HG02884 (cell line): ENCODE data around the gene RAB37.

ENCODE experiments used
- ATAC-seq: cut with Tn5 transposase; IDR thresholded peaks from one replicate; pipeline ENCODE4 v1.9.1; 2021; ENCODE audit warnings: mild to moderate bottlenecking, moderate library complexity; ENCODE audit not compliant: unreplicated experiment

The RAB37 gene

DNA sequence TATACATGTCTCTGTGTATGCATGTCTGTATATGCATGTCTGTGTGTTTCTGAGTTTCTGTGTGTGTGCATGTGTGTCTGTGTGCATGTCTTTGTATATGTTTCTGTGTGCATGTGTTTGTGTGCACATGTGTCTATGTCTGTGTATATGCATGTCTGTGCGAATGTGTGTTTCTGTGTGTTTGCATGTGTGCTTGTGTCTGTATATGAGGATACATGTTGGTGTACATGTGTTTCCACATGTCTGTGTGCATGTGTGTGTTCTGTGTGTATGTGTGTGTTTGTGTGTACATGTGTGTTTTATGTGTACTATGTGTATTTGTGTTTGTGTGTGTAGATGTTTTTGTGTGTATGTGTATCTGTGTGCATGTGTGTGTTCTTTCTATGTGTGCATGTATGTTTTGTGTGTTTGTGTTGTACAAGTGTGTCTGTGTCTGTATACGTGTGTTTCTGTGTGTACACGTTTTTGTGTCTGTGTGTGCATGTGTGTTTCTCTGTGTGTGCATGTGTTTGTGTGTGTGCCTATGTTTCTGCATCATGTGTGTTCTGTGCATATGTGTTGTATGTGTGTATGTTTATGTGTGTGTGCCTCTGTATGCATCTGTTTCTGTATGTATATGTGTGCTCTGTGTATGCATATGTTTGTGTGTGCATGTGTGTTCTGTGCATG is 8.9 kb upstream of the RAB37 start:
- ATAC-seq = no peak

DNA sequence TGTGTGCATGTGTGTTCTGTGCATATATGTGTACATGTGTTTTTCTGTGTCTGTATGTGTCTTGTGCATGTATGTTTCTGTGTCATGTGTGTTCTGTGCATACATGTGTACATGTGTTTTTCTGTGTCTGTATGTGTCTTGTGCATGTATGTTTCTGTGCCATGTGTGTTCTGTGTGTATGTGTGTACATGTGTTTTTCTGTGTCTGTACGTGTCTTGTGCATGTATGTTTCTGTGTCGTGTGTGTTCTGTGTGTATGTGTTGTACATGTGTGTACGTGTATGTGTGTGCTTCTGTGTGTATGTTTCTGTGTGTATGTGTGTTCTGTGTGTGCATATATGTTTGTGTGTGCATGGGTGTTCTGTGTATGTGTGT is 8.4 kb upstream of the RAB37 start:
- ATAC-seq = no peak

DNA sequence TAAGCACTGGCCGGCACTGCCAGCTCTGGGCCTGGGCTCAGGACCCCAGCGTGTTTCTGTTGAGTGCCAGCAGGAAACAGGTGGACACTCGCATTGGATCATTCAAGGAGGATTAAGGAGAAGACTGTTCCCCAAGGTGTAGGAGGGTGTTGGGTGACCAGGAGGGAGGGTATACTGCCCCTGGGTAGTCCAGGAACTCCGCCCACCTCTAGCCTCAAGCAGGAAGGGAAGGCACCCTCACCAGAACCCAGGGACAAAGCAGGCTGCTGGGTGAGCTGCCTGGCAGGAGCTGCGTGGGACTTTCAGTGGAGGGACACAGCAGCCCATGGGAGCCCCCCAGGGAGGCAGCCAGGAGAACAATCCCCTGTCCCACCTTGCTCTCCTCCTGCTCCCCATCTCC is 7.7 kb upstream of the RAB37 start:
- no peak for ATAC-seq

DNA sequence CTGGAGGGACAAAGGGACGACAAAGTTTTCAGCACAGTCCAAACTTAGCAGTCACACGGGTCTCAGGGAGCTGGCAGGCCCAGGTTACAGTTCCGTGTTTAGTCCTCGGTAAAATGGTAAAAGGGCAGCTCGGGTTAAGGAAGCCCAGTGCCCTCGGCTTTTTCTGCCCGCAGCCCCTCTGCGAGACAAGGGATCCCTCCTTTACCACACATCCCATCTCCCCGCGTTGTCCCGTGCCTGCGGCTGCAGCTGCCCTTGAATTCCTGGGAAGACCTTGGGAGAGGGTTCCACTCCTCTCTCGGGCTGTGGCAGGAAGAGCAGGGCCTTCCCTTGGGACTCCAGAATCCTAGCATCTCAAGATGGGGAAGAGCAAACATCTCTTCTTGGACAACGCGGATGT is 7.2 kb upstream of the RAB37 start:
- ATAC-seq = no peak

DNA sequence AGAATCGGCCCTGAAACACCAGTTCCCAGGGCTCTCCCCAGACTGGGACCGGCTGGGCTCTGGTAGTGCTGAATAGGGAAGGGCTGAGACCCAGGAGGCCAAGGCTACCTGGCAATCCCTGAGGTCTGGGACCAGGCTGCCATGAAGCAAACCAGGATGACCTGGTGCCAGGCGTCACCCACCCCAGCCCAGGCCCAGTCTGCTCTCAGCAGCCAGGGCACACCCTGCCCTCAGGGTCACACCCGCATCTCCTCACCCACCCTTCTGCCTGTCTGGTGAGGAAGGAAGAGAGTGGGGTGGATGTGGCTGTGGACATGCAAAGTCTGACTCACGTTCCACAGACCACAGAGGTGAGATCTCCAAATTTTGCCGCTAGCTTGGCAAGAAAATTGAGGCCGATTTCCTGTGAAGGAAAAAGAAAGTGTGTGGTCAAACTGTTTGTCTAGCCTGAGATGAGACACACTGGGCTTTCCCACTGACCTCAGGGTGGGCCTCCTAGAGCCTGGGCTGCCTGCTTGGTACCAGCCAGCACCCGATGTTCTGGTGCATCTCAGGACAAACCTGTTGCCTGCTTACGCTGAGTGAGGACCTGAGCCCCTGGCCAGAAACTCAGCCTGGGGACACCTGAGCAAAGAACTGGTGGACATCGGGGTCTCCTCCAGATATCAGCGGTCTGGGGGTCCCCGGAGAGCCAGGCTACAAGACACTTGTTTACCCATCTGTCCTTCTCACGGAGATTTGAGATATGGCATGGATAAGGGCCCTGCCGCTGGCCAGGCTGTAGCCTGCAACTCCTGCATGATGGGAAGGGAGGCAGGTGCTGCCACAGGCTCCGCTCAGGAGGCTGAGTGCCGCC is 6.3 kb upstream of the RAB37 start:
- ATAC-seq = no peak

DNA sequence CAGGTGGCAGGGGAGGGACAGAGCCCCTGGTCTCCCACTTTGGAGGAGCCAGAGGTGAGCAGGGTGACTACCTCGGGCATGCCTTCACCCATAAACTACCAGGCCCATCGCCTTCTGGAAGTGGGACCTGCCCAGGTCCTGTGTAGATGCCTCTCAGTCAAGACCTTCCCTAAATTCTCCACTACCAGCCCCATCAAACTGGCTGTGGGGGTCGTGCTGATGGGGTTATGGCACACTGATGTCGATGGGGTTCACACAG is 5.8 kb upstream of the RAB37 start:
- no peak for ATAC-seq

DNA sequence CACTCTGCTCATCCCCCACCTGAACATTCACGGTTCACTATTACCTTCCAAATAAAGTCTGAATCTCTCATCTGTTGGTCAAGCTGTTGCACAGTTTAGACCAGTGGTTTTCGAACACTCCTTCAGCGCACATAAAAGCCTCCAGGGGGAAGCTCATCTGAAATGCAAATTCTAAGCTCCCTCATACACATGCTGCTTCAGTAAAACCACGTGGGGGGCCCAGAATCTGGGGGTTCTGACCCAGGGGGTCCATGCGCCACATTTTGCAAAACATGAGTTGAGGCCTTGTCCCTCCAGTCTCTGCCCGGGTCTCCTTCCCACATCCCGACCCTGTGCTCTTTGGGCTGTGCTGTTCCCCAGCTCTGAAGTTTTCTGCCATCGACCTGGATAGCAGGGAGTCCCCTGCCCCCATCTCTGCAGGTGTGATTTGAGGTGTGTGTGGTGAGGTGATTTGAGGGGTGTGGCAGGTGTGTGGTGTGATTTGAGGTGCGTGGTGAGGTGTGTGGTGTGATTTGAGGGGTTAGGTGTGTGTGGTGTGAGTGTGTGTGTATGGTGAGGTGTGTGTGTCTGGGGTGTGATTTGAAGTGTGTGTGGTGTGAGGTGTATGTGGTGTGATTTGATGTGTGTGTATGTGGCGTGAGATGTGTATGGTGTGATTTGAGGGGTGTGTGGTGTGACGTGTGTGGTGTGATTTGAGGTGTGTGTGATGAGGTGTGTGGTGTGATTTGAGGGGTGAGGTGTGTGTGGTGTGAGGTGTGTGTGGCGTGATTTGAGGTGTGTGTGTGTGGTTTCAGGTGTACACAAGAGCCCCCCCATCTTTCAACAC is 4.8 kb upstream of the RAB37 start:
- no peak for ATAC-seq

DNA sequence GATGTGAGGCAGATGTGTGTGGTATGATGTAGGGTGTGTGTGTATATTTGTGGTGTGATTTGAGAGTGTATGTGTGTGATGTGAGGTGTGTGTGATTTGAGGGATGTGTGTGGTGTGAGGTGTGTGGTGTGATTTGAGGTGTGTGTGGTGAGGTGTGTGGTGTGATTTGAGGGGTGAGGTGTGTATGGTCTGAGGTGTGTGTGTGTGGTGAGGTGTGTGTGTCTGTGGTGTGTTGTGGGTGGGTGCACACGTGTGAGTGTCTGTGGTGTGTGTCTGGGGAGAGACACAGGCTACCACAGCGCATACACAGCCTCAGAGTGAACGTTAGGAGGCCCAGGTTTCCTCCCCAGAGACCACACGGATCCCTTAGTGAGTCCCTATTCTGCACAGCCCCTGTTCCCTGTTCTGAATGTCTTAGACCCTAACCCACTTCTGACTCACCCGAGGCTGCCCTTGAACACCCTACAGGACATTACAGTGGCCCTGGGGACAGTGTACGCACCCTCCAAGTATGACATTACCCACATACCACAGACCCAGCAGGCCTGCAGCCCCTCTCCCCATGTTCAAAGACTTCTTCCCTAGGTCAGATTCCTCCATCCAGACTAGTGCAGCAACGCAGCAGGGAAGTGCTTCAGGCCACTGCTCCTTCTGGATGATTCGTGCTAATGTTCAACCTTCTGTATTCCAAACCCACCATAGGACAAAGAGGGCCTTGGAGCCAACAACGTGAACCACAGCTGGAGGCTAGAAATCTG is 3.5 kb upstream of the RAB37 start:
- no peak for ATAC-seq

DNA sequence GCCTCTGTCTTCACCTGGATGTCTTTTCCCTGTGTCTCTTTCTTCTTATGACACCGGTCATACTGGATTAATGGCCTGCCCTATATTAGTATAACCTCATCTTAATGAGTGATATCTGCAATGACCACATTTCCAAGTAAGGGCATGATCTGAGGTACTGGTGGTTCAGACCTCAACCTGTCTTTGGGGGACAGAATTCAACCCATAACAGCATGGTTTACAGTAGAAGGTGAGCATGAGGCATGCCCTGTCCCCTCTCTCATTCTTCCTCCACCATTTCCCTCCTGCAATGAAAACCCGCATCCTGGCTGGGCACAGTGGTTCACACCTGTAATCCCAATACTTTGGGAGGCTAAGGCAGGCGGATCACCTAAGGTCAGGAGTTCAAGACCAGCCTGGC is 2.8 kb upstream of the RAB37 start:
- ATAC-seq = no peak

DNA sequence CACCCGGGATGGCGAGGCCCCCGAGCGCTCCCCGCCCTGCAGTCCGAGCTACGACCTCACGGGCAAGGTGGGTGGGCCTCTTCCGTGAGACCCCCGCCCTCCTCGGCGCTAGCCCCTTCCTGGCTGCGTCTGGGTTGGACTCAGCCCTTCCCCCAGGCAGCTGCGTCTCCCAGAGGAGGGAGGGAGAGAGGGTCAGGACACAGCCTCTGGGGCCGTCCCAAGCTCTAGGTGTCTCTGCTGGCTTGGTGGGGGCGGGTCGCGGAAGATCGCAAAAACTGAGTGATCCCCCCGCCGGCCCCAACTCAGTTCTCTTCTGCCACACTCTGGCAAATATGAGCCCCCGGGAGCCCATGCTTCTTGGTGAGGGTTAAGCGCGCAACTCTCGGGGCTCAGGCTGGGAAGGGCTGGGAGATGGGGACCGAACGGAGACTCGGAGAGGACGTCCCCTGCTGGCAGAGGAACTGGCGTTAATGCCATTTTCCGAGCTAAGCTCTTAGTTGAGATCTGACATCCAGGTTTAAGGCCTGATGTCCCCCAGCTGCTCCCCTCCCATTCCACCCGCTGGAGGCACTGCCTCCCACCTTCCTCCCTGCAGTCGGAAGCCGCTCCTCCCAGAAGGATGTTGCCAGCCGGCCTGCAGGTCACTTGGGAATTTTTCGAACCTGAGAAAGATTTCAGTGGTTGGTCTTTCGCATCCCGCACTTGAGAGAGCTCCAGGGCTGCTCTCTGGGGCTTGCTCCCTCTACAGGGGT is 419 bp downstream of the RAB37 start:
- ATAC-seq = no peak

DNA sequence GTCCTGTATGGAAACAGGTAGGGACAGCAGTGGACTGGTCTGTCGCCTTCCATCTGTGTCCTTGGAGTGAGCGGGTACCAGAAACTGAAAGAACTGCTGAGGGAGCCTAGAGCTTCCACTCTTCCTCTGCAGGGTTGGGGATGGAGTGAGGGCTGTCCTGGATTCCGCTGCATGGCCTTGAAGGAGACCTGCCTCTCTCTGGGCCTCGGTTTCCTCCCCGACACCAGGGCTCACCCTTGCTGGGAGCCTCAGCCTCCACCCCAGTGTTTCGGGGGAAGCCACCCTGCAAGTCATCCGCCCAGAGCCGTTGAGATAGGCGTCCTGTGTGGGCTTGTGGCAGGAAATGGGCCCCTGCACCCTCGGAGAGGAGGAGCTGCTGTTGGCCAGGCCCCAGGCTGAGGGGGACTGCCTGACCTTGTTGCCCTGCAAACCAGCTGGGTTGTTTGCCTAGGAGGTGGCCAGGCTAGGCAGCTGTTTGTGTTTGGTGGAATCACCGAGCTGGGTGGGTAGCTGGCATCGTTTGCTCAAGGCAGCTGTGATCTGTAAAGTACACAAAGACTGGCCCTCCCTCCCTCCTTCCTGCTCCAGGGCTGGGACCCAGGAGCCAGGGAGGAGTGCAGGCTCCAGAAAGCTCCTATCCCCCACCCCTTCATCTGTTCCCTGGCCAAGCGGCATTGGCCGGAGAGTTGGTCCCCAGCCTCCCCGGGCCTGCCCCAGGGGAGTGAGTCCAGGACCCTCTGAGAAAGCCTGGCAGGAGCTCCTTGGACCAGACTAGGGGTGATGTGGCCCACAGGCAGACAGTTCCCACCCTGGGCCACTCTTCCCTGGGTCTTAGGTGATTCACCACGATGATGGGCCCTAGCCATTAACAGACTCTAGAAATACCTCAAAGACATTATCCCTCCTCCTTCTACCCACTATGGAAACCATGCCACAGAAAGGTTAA is 1.3 kb downstream of the RAB37 start:
- no peak for ATAC-seq

DNA sequence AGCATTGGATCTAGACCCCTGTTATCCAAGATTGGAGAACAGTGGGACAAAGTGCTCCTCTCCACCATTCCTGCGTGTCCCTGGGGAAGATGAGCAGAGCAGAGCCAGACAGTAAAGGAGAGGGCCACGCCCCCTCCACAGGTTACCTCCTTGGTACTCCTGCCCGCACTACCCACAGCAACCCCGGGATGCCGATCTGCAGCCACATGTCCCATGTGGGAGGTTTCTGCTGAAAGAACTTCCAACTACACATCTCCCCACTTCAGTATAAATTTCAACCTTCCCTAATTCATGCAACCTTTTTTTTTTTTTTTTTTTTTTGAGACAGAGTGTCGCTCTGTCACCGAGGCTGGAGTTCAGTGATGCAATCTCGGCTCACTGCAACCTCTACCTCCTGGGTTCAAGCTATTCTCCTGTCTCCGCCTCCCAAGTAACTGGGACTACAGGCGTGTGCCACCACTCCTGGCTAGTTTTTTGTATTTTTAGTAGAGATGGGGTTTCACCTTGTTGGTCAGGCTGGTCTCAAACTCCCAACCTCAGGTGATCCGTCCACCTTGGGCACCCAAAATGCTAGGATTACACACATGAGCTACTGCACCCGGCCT is 2.3 kb downstream of the RAB37 start:
- ATAC-seq = no peak

DNA sequence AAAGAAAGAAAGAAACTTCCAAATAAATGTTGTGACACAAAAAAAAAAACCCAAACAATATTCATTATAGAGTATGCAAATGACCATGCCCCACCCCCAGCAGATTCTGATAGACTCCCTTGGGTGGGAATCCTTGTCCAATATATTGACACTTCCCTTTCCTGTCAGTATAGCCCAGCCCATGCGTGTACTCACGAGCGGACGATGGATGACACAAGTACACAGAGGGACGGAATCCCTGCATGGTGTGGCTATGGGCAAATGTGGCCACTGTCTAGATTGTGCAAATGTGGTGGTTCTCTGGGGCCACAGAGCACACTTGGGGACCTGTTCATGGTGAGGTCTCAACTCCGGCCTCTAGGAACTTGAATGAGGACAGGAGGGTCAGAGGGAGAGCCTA is 3.1 kb downstream of the RAB37 start:
- no peak for ATAC-seq

DNA sequence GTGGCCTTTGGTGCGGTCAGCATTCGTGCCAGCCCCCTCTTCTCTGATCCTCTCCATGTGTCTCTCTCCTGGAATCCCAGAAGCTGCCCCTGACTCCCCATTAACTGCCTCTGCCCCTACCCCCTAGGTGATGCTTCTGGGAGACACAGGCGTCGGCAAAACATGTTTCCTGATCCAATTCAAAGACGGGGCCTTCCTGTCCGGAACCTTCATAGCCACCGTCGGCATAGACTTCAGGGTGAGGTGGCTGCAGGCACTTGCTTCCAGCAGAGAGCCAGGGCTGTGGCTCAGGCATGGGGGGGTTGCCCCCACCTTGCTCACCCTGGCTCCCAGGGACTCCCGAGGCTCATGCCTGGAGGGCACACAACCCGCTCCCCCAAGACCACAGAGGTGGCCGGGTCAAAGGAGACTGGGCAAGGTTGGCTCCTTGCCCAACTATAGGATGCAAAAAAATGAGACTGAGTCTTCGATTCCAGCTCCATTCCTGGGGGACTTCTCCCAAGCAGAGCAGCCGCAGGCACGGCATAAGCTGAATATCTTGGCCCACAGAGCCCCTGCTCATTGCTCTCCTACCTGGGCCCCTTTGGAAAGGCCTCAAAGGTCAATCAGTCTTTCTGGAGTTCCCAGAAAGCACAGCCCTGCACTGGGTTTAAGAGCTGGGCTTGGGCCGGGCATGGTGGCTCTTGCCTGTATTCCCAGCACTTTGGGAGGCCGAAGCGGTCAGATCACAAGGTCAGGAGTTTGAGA is 3.8 kb downstream of the RAB37 start:
- no peak for ATAC-seq

DNA sequence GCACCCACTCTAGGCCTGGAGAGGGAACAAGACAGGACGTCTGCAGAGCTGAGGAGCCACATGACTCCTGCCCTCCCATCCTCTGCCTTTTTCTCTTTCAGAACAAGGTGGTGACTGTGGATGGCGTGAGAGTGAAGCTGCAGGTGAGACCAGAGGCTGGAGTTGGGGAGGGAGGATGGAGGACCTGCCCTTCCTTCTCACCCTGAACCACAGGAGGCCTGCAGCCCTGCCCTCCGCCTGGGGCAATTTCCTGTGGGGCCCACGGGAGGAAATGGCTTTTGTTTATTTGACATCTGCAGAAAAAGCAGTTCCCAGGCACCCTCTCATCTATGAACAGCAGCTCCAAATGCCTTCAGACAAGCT is 5.1 kb downstream of the RAB37 start:
- no peak for ATAC-seq

DNA sequence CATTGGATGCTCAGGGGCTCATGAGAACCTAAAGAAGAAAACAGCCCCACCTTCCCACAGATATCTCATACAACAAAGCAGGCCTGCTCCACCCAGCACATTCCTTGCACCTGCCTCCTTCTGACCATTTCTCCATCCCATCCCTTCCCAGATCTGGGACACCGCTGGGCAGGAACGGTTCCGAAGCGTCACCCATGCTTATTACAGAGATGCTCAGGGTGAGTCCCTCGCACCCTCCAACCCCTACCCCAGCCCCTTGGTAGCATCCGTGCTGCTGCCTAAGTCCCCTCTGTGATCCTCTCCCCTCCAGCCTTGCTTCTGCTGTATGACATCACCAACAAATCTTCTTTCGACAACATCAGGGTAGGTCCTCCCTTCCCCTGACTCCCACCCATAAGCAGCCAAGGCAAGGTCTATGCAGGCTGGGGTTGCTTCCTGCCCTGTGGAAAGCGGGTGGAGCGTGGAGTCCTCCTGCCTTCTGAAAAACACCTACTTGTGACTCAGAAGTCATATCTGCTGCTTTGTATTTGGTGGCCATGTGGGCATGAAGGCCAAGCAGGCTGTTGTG is 6.0 kb downstream of the RAB37 start:
- ATAC-seq = no peak

DNA sequence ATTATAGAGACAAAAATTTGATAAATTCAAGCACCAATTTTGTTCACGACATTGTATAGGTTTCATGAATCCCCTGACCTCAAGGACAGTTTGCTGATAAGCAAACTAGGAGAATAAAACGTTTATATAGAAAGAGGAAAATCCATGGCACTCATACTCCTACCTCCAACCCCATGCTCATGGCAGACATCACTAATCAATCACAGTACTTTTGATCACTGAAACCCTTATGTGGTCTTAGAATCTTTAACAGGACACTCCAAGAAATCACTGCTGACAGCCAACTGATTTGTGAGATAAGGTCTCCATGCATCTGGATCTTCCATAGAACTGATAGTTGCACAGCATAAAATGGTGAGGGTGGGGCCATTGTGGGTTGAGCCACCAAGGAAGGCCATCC is 6.7 kb downstream of the RAB37 start:
- no peak for ATAC-seq

DNA sequence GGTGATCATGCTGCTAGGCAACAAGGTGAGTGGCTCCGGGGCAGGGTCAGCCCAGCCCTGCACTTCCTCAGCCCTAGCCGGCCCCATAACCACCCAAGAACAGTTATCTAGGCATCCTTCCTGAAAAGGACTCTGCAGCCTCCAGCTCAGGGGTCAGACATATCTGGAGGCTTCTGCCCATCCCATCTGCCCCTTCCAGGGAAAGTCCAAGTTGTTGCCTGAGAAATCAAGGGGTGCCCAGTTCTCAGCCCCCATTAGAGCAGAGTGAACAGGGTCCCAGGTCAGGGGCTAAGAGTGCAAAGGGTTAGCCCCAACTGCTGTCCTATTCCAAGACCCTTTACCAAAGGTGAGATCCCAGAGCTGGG is 7.3 kb downstream of the RAB37 start:
- no peak for ATAC-seq
